Liver (tissue), 9 donors: ENCODE results near the gene MYH14. TPM values are rescaled to one million over a fixed set of nuclear protein-coding genes. Genes with fewer than 3 reads are reported as not detected.
A peak's percentile ranks its signal among the peaks of the same experiment; 100 is the strongest.

ENCODE experiments used
- DNase-seq: peaks from one replicate; pipeline ENCODE4 v3.0.0-alpha.2; 2017; ENCODE audit warnings: low spot score
- H3K27ac ChIP-seq, 2 donors: one replicate each; pipeline ENCODE4 v1.7.0; 2013; ENCODE audit warnings: inconsistent platforms in 2 of 2, low read length in 2 of 2, control low read depth in 1 of 2, low read depth in 1 of 2, mild to moderate bottlenecking in 1 of 2
- H3K27me3 ChIP-seq, 4 donors: one replicate each; pipeline versions ENCODE4 v1.6.1 to v1.7.0; 2013; ENCODE audit warnings: low read length in 3 of 4, inconsistent platforms in 1 of 4, mild to moderate bottlenecking in 1 of 4, moderate library complexity in 1 of 4; ENCODE audit not compliant: control insufficient read depth in 4 of 4, insufficient read depth in 4 of 4
- H3K36me3 ChIP-seq, 4 donors: one replicate each; pipeline versions ENCODE4 v1.6.1 to v1.7.0; 2013; ENCODE audit warnings: low read length in 3 of 4, mild to moderate bottlenecking in 3 of 4, low read depth in 1 of 4, moderate library complexity in 1 of 4; ENCODE audit not compliant: control insufficient read depth in 4 of 4, insufficient read depth in 3 of 4
- H3K4me1 ChIP-seq, 4 donors: one replicate each; pipeline versions ENCODE4 v1.6.1 to v1.7.0; 2013; ENCODE audit warnings: low read length in 3 of 4, mild to moderate bottlenecking in 3 of 4, moderate library complexity in 1 of 4; ENCODE audit not compliant: control insufficient read depth in 4 of 4, insufficient read depth in 4 of 4
- H3K4me3 ChIP-seq, 3 donors: one replicate each; pipeline versions ENCODE4 v1.6.1 to v1.7.0; 2013; ENCODE audit warnings: low read length in 3 of 3, control low read depth in 1 of 3, low read depth in 1 of 3, mild to moderate bottlenecking in 1 of 3
- H3K9ac ChIP-seq, 2 donors: one replicate each; pipeline ENCODE4 v1.7.0; 2013; ENCODE audit warnings: low read length in 2 of 2, mild to moderate bottlenecking in 2 of 2, moderate library complexity in 2 of 2, control low read depth in 1 of 2, low read depth in 1 of 2
- H3K9me3 ChIP-seq, 4 donors: one replicate each; pipeline versions ENCODE4 v1.6.1 to v1.7.0; 2013; ENCODE audit warnings: low read length in 3 of 4; ENCODE audit not compliant: control insufficient read depth in 4 of 4
- ATF3 ChIP-seq: IDR thresholded peaks from 2 replicates; pipeline ENCODE4 v1.6.1; 2016; ENCODE audit warnings: antibody characterized with exemption
- FOXA1 ChIP-seq: IDR thresholded peaks from 2 replicates; pipeline ENCODE4 v1.6.1; 2016; ENCODE audit warnings: antibody characterized with exemption
- GABPA ChIP-seq, 2 donors: IDR thresholded peaks in 1 of 2; conservative IDR thresholded peaks in 1 of 2; 2 replicates each; pipeline ENCODE4 v1.6.1; 2016; ENCODE audit warnings: antibody characterized with exemption in 2 of 2, mild to moderate bottlenecking in 1 of 2, moderate library complexity in 1 of 2
- HNF4A ChIP-seq, 2 donors: conservative IDR thresholded peaks; 2 replicates each; pipeline ENCODE4 v1.6.1; 2016; ENCODE audit warnings: antibody characterized with exemption in 2 of 2, mild to moderate bottlenecking in 2 of 2
- HNF4G ChIP-seq: IDR thresholded peaks from 2 replicates; pipeline ENCODE4 v1.6.1; 2016; ENCODE audit warnings: antibody characterized with exemption
- JUND ChIP-seq, 2 donors: IDR thresholded peaks; 2 replicates each; pipeline ENCODE4 v1.6.1; 2016; ENCODE audit warnings: antibody characterized with exemption in 2 of 2
- REST ChIP-seq: IDR thresholded peaks from 2 replicates; pipeline ENCODE4 v1.6.1; 2016; ENCODE audit warnings: antibody characterized with exemption, mild to moderate bottlenecking
- RXRA ChIP-seq, 2 donors: IDR thresholded peaks; 2 replicates each; pipeline ENCODE4 v1.6.1; 2017 to 2018; ENCODE audit warnings: antibody characterized with exemption in 2 of 2, mild to moderate bottlenecking in 1 of 2
- SP1 ChIP-seq: IDR thresholded peaks from 2 replicates; pipeline ENCODE4 v1.6.1; 2018; ENCODE audit warnings: antibody characterized with exemption, mild to moderate bottlenecking
- TAF1 ChIP-seq: conservative IDR thresholded peaks from 2 replicates; pipeline ENCODE4 v1.6.1; 2016; ENCODE audit warnings: antibody characterized with exemption, mild to moderate bottlenecking
- WGBS: extraction: QIAGEN DNeasy Blood & Tissue Kit; methylation state at CpG from one replicate; pipeline ENCODE4 v1.1.7; 2013; 5-methylcytosine and 5-hydroxymethylcytosine counted together
- polyA plus RNA-seq, 2 donors: library from polyadenylated mRNA; stranded (reverse) in 1 of 2; unstranded in 1 of 2; fragments of 200-250 nt in 1 of 2; fragments of >200 nt in 1 of 2; fragmentation: Nextera tagmentation in 1 of 2; extraction: Ambion mirVana in 1 of 2; gene quantifications; one replicate each; pipeline versions ENCODE4 v1.2.1 to v1.2.3, GENCODE V29; 2013 to 2015
- total RNA-seq, 2 donors: library from RNA; depleted of rRNA; stranded (reverse); fragments of >200 nt; gene quantifications; one replicate each; pipeline ENCODE4 v1.2.3, GENCODE V29; 2014
- donor health status: healthy.
- donor health status: healthy.
- donor health status: healthy.
- donor health status: healthy.
- donor health status: healthy.

The MYH14 gene
- total and polyA plus RNA-seq, 4 donors = 12.4 to 37.5 (median 25.5) TPM

- Histone ChIP-seq H3K4me3 (peak overlapping the region in 2 of 3 donors; percentile 38 to 46), H3K9ac (no peak overlapping the region), H3K4me1 (peaks cover 13 to 54% (median 35%) of the 10 kb centered on the region in 4 donors), H3K27me3 (peaks cover 0 to 3% (median 0%) of the 10 kb centered on the region in 4 donors), H3K36me3 (no peaks in the 10 kb centered on the region), H3K27ac (peak overlapping the region in 1 of 2 donors; percentile 23), H3K9me3 (no peaks in the 10 kb centered on the region)
- no peak for DNase-seq
- TF ChIP-seq SP1 = no peak
- no peak for TF ChIP-seq RXRA (IDR thresholded peaks at IDR 0.05)
- no peak for TF ChIP-seq HNF4G
- TF ChIP-seq REST = no peak
- no peak for TF ChIP-seq TAF1
- no peak for TF ChIP-seq HNF4A (conservative IDR thresholded peaks at IDR 0.05)
- 33% methylated on average over 10 of the region's 10 CpGs for WGBS
Measured at GRCh38 chr19:50331221-50331993, 128.0 kb downstream of the MYH14 start.

- TF ChIP-seq TAF1 = no peak
- no peak for TF ChIP-seq JUND (IDR thresholded peaks at IDR 0.05)
- TF ChIP-seq ATF3 = no peak
- TF ChIP-seq GABPA (IDR thresholded peaks at IDR 0.05 in 1 of 2, conservative IDR thresholded peaks at IDR 0.05 in 1 of 2) = no peak
- TF ChIP-seq REST = no peak
- no peak for TF ChIP-seq FOXA1
- peak overlapping the region in 1 of 2 donors; percentile 31 for H3K27ac ChIP-seq
- 38% methylated on average over 2 of the region's 2 CpGs for WGBS
- H3K9me3 ChIP-seq = no peaks in the 10 kb centered on the region
- peaks cover 13 to 54% (median 34%) of the 10 kb centered on the region in 4 donors for H3K4me1 ChIP-seq
- DNase-seq = no peak
- H3K27me3 ChIP-seq = peaks cover 0 to 3% (median 0%) of the 10 kb centered on the region in 4 donors
- H3K4me3 ChIP-seq = no peak overlapping the region
- H3K9ac ChIP-seq = no peak overlapping the region
- no peaks in the 10 kb centered on the region for H3K36me3 ChIP-seq
Measured at GRCh38 chr19:50331994-50332243, 128.5 kb downstream of the MYH14 start.
